Neutrophil (primary cell): ENCODE measurements around the gene P2RX6.

ENCODE experiments used
- H3K27ac ChIP-seq: fragments of 200-600 bp; sonication (generic); 2 replicates; pipeline ENCODE4 v1.5.1; 2016; ENCODE audit warnings: mild to moderate bottlenecking, moderate library complexity
- H3K27me3 ChIP-seq: fragments of 200-600 bp; sonication (generic); 2 replicates; pipeline ENCODE4 v1.6.0; 2016; ENCODE audit warnings: mild to moderate bottlenecking
- H3K36me3 ChIP-seq: fragments of 200-600 bp; sonication (generic); 2 replicates; pipeline ENCODE4 v1.5.1; 2017
- H3K4me1 ChIP-seq, 2 experiments: fragments of 200-600 bp in 1 of 2; sonication (generic) in 1 of 2; 1 replicate in 1 of 2; 2 replicates in 1 of 2; pipeline versions ENCODE4 v1.5.1 to v1.6.1; 2013 to 2016; ENCODE audit warnings: low read depth in 1 of 2, low read length in 1 of 2, mild to moderate bottlenecking in 1 of 2, moderate library complexity in 1 of 2; ENCODE audit not compliant: control insufficient read depth in 1 of 2, insufficient read depth in 1 of 2
- H3K4me3 ChIP-seq, 2 experiments: fragments of 200-600 bp in 1 of 2; sonication (generic) in 1 of 2; 1 replicate in 1 of 2; 2 replicates in 1 of 2; pipeline ENCODE4 v1.5.1; 2013 to 2016; ENCODE audit warnings: low read depth in 1 of 2, low read length in 1 of 2, mild to moderate bottlenecking in 1 of 2, moderate library complexity in 1 of 2
- H3K9me3 ChIP-seq: fragments of 200-600 bp; sonication (generic); 2 replicates; pipeline ENCODE4 v1.5.1; 2016
- TF ChIP-seq, protein P1 (sequence below): fragments of 200-600 bp; sonication (generic); IDR thresholded peaks from 2 replicates; pipeline ENCODE4 v1.5.1; 2016; ENCODE audit warnings: antibody characterized with exemption

The P2RX6 gene

DNA sequence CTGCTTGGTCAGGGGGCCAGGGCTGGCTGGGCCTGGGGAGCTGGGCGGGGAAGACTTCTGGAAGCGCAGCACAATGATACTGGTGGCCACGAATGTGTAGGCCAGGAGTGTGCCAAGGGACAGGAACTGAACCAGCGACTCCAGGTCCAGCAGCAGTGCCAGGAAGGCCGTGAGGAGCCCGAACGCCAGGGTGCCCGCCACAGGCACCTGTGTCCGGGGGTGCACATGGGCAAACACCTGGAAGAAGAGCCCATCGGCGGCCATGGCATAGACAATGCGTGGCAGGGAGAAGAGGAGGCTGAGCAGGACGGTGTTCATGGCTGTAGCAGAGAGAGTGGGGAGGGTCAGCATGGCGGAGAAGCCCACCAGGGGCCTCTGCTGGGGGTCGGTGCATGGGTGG, 15.1 kb downstream of the P2RX6 start:
- Histone ChIP-seq H3K4me1 (no peaks in the 10 kb centered on the region), H3K9me3 (no peaks in the 10 kb centered on the region), H3K4me3 (no peak overlapping the region), H3K27ac (no peak overlapping the region), H3K36me3 (no peaks in the 10 kb centered on the region), H3K27me3 (peaks cover 58% of the 10 kb centered on the region)
- TF ChIP-seq, protein P1, sequence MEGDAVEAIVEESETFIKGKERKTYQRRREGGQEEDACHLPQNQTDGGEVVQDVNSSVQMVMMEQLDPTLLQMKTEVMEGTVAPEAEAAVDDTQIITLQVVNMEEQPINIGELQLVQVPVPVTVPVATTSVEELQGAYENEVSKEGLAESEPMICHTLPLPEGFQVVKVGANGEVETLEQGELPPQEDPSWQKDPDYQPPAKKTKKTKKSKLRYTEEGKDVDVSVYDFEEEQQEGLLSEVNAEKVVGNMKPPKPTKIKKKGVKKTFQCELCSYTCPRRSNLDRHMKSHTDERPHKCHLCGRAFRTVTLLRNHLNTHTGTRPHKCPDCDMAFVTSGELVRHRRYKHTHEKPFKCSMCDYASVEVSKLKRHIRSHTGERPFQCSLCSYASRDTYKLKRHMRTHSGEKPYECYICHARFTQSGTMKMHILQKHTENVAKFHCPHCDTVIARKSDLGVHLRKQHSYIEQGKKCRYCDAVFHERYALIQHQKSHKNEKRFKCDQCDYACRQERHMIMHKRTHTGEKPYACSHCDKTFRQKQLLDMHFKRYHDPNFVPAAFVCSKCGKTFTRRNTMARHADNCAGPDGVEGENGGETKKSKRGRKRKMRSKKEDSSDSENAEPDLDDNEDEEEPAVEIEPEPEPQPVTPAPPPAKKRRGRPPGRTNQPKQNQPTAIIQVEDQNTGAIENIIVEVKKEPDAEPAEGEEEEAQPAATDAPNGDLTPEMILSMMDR: no peak

DNA sequence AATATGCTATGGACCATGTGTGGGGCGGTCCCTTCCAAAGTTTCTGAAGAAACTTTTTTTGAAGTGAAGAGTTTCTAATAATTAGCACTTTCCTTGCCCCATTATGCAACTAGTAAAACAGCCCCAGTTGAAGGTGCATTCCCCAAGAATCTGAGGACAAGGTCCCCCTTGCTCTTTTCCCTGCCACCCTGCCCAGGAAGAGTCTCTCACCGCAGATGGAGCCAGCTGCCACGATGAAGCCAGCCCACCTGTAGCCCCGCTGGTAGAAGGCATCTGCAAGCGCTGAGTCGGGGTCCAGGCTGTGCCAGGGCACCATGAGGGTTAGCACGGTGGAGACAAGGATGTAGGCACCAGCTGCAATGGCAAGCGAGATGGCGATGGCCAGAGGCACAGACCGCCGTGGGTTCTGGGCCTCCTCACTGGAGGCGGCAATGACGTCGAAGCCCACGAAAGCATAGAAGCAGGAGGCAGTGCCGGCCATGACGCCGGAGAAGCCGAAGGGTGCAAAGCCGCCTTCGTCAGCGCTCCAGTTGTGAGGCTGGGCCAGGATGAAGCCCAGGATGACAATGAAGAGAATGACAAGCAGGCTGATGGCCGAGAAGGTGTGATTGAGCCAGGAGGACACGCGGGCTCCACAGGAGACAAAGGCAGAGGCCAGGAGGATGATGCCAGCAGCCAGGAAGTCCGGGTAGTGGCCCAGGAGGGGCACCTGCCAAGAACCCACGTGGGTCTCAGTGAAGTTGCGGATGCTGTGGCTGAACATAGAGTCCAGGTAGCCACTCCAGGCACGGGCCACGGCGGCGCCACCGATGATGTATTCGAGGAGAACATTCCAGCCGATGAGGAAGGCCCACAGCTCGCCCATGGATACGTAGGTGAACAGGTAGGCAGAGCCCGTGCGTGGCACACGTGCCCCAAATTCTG, 15.9 kb downstream of the P2RX6 start:
- Histone ChIP-seq H3K36me3 (no peaks in the 10 kb centered on the region), H3K4me3 (no peak overlapping the region), H3K27me3 (peaks cover 62% of the 10 kb centered on the region), H3K27ac (no peak overlapping the region), H3K9me3 (no peaks in the 10 kb centered on the region), H3K4me1 (no peaks in the 10 kb centered on the region)
- TF ChIP-seq, protein P1: no peak

DNA sequence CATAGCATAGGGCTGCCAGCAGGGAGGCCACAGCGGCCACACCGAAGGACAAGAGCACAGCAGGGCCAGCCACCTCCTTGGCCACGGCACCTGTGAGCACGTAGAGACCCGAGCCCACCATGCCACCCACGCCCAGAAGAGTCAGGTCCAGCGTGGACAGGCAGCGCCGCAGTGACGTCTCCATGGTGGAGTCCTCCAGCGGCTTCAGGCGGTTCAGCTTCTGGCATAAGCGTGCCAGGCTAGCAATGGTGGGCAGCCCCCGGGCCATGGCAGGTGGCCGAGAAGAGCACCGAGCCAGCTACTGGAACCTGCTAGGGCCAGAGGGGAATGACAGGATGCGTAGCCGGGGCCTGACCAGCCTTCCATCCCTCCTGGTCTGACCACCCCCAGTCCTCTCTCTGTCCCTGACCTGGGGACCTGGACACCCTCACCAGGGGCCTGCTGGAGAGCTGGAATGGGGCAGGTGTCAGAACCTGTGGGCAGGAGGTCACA, 16.6 kb downstream of the P2RX6 start:
- Histone ChIP-seq H3K36me3 (no peaks in the 10 kb centered on the region), H3K27me3 (peaks cover 62% of the 10 kb centered on the region), H3K9me3 (no peaks in the 10 kb centered on the region), H3K4me3 (no peak overlapping the region), H3K4me1 (no peaks in the 10 kb centered on the region), H3K27ac (no peak overlapping the region)
- TF ChIP-seq, protein P1: no peak

DNA sequence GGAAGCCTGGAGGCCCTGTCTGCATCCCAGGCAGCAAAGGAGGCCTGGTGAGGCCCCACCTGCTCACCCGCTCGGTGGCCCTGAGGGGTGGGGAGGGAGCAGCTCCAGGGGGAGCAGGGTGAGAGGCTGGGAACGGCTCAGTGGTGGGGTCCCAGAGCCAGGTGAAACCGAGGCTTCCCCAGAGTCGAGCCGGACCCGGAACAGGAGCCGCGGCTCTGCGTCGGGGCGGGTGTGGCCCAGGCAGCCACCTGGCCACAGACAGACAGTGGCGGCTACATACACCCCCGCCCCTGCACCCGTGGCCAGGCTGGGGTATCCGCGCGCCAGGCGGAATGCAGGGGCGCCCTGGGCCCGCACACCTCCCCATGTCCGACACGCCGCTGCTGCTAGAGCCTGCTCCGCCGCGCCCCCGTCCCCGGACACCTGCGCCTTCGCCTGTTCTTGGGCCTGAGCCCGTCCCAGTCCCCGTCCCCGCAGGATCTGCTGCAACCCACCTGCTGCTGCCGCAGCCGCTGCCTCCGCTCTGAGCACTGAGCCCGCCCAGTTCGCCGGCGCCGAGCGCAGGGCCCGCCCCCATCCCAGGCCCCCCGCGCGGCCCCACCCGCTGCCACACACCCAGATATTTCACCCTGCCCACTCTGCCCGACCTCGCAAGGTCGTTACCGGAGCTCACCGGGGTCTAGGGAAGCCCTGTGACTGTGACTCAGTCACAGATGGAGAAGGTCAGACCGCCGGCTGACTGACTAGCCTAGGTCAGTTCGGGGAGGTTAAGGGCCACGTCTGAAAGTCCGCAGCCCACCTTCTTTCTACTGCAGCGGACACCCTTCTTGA, 17.3 kb downstream of the P2RX6 start, which contains the start of gene SLC7A4:
Gene SLC7A4 (minus strand): TSS at position 525 of the 831 bp plus-strand sequence. CDS start 749 bp downstream, outside the sequence.
- TF ChIP-seq, protein P1: no peak
- Histone ChIP-seq H3K27ac (no peak within 1 kb of the TSS), H3K4me1 (no peaks in the 10 kb centered on the region), H3K4me3 (no peak within 1 kb of the TSS), H3K9me3 (no peaks in the 10 kb centered on the region), H3K27me3 (peaks cover 63% of the 10 kb centered on the region), H3K36me3 (no peaks in the 10 kb centered on the region)

DNA sequence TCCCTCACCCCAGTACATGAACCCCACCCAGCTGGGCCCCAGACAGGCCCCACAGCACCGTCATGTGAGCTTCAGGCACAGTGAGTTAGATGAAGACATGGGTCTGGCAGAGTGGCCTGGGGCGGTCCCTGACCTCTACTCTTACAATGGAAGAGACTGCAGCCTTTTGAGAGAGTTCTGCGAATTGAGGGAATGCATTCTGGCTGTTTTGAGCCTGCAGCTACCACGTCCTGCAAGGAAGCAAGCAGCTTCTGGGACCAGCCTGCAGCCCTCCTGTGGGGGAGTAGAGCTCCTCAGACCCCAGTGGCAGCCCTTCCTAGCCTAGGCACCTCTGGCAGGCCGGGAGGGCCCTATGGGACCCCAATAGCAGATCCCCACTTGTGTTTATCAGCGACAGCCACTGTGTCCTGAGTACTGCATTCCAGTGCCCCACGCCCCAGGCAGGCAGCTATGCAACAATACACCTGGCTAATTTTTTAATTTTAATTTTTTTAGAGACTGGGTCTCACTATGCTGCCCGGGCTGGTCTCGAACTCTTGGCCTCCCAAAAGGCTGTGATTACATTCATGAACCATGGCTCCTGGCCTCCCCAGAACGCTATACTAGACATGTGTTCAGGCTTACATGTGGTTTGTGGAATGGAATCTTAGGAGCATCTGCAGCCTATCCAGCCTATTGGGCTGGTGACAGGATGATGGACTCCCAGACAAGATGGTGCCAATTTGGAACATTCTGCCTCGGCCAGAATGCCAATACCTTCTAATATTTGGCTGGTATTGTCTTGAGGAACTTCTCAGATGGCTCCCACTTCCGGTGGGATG, 18.1 kb downstream of the P2RX6 start:
- H3K4me3 ChIP-seq: no peak overlapping the region
- H3K9me3 ChIP-seq: no peaks in the 10 kb centered on the region
- no peaks in the 10 kb centered on the region for H3K36me3 ChIP-seq
- H3K4me1 ChIP-seq: no peaks in the 10 kb centered on the region
- no peak overlapping the region for H3K27ac ChIP-seq
- TF ChIP-seq, protein P1: no peak
- peaks cover 71% of the 10 kb centered on the region for H3K27me3 ChIP-seq
